Transverse colon (tissue), 4 donors: ENCODE data around the gene ZC3H12C.

Experiments used
- EP300 ChIP-seq: sonication (generic); formaldehyde crosslinking; IDR thresholded peaks from one replicate; pipeline ENCODE4 v1.6.1; 2017; ENCODE audit warnings: antibody characterized with exemption, low read depth
- POLR2AphosphoS5 ChIP-seq, 3 donors: sonication (generic); formaldehyde crosslinking; IDR thresholded peaks; one replicate each; pipeline ENCODE4 v1.6.1; 2016; ENCODE audit warnings: antibody characterized with exemption in 3 of 3
- TF ChIP-seq, protein P1 (sequence below), 5 experiments: fragments of 200-600 bp in 3 of 5; fragments of 450-650 bp in 2 of 5; sonication (generic) in 3 of 5; IDR thresholded peaks; 1 replicate in 2 of 5; 2 replicates in 3 of 5; pipeline ENCODE4 v1.5.1; 2016 to 2017; ENCODE audit warnings: antibody characterized with exemption in 5 of 5, inconsistent platforms in 3 of 5, mild to moderate bottlenecking in 2 of 5, moderate library complexity in 1 of 5

DNA sequence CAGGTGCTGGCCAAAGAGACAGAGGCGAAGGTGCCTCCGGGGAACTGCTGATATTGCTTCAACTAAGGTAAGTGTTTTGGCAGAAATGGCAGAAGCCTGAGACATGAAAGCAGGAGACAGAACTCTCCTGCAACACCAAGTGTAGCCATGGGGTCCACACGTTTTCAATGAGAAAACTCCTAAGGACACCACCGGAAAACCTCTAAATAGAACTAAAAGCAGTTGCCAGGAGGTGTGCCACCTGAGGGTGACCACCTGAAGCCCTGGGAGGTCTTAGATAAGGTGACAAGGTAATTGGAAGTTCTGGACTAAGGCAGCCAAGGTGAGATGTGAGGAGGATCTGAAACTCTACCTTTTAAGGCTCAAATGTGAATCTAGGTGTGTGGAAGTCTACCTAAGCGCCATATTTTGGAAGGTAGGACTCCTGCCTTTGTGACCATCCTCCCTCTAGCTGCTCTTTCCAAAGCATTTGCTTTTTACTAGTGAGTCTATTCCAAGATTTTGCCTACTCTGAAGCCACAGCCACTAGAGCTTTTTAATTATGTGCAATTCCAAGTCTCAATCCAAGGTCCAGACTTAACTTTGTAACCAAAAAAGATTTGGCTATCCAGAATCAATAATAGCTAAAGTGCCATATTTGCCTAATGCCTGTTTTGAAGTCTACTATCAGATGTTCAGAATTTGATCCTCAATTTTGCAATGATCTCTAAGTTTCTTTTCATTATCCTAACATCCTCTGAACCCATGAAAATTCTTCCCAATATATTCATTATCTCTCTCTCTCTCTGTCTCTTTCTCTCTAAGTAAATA lies 4.5 kb upstream of the ZC3H12C start:
- TF ChIP-seq, protein P1, sequence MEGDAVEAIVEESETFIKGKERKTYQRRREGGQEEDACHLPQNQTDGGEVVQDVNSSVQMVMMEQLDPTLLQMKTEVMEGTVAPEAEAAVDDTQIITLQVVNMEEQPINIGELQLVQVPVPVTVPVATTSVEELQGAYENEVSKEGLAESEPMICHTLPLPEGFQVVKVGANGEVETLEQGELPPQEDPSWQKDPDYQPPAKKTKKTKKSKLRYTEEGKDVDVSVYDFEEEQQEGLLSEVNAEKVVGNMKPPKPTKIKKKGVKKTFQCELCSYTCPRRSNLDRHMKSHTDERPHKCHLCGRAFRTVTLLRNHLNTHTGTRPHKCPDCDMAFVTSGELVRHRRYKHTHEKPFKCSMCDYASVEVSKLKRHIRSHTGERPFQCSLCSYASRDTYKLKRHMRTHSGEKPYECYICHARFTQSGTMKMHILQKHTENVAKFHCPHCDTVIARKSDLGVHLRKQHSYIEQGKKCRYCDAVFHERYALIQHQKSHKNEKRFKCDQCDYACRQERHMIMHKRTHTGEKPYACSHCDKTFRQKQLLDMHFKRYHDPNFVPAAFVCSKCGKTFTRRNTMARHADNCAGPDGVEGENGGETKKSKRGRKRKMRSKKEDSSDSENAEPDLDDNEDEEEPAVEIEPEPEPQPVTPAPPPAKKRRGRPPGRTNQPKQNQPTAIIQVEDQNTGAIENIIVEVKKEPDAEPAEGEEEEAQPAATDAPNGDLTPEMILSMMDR (IDR thresholded peaks at IDR 0.05): no peak
- TF ChIP-seq EP300: no peak
- TF ChIP-seq POLR2AphosphoS5 (IDR thresholded peaks at IDR 0.05): no peak
